GM19193 (cell line): ENCODE measurements around the gene CALHM6.

Source experiments
- POLR2A ChIP-seq: IDR thresholded peaks from 4 replicates; pipeline ENCODE4 v1.6.1; 2011; ENCODE audit not compliant: insufficient read depth, insufficient read length; ENCODE audit errors: extremely low read depth

Gene CALHM6

DNA sequence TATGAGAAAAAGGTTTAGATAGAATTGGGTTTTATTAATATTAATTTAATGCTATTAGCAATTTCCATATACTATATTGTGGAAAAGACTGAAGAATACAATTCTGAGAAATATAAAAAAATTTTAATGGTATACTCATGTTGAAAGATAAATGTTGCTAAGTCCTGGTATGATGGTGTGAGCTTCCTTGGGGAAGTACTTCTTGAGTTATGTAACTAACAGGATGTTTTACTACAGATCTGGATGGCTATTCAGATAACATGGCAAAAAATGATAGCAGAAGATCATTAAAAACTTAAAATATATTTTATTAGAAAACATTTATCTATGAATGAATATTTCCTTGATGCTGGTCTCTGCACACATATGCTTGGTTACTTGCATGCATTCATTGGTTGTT, 23.5 kb upstream of the CALHM6 start:
- TF ChIP-seq POLR2A, result no peak

DNA sequence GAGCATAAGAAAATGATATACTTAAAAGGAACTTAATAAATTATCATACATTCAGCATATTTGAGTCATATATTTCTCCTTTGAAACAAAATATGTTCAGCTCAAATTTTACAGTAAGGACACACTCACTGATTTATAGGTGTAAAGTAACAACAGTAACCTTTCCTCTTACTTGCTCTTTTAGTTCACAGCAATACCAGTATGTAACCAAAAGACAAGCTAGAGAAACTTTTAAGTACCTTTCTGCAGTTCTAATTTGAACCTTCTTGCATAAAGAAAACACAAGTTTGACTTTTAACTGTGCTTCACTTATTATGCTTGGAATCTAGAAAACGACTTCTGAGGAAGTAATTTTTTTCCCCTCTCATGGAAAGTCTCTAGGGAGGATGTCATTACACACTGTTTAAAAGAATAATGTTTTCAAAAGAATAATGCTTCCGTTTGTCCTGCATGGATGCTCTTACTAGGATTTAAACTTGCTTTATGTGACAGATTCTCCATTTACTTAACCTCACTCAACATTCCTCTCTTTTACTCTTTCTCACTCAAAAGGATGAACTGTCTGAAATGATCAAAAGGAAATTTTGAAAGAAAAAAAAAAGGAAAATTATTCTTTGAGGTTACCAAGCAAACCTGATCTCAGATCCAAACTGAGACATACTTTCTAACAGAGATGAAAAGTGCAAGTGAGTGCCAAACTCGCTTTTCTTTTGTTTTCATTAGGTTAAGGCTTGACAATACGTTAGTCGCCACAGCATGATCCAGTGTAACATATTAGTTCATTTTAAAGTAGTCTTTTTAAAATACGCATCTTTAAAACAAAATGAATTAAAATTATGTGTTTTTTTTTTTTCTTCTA, 22.4 kb upstream of the CALHM6 start:
- TF ChIP-seq POLR2A, result no peak

DNA sequence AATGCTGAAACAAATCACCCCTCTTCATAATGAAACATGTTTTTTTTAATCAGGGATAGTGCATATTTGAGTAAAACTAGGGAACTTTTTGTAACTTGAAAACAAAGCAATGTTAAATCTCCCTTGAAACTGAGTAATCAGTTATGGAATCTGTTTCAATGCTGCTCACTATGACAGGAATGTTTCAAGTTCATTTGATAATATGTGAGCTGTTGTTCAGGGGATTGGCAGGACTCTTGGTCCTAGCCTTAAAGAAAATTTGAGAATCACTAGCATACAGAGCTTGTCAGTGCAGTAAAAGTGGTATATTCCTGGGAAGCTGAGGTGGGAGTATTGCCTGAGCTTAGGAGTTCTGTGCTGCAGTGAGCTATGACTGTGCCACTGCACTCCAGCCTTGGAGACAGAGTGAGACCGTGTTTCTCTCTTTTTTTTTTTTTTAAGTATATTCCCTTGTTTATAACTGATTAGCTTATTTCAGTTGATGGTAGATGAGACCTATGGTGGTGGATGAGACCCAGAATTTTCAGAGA, 21.6 kb upstream of the CALHM6 start:
- no peak for TF ChIP-seq POLR2A

DNA sequence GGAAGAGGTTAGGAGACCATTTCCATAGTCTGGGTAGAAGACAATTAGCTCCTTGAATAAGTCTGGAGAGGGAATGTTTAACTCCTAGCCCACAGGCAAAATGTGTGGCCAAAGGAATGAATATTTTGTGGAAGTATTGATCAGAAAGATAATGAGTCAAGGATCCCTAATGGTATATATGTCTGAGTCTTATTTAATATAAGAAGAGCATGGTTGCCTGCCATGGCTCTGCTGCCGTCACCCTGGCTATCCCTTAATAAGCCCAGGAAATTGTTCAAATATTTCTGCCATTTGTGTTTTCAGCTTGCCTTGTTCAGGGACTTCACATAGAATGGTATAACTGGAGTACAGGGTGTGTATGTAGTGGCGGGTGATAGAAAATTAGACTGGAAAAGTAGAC, 18.1 kb upstream of the CALHM6 start:
- no peak for TF ChIP-seq POLR2A

DNA sequence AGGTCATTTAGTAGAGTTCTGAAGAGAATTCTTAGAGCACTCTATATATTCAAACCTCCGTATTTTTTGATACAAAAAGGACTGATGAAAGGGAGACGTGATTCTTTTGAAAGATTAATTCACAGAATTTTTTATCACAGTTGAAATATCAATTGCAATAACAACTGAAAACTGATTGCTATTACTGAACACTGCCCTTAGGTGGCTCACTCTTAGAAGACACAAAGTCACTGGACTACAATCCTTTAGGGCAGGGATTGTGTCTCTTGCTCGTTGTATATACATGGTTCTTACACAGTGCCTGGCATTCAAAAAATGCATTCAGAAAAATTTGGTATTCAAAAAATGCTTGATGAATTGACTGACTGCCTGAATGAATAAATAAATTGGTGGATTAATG, 17.1 kb upstream of the CALHM6 start:
- TF ChIP-seq POLR2A, result no peak

DNA sequence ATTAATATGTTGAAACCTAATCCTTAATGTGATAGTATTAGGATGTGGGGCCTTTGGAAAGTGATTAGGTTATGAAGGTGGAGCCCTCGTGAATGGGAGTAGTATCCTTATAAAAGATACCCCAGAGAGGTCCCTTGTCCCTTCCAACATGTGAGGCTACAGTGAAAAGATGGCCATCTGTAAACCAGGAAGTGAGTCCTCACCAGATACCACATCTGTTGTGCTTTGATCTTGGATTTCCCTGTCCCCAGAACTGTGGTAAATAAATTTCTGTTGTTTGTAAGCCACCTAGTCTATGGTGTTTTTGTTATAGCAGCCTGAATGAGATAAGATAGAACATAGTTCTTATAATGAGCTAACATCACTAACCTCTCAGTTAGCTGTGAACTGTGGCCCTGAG, 16.6 kb upstream of the CALHM6 start:
- TF ChIP-seq POLR2A, result no peak

DNA sequence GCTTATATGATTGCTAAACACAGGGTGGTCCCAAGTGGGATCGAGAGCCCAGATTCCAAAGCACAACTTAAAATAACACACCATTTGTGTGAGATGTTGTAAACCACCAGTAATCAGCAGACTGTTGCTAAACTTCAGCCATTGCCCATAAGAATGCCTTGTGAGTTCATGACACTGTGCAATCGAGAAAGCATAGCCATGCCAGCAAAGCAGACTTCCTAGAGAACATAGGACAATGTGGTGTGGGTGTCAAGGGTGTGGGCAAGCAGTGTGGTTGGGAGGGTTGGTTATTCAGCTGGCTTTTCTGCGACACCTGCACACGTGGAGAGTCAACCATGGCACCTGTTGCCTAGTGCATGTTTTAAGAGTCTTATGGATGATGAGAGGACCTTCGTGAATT, 16.1 kb upstream of the CALHM6 start:
- TF ChIP-seq POLR2A, result no peak

DNA sequence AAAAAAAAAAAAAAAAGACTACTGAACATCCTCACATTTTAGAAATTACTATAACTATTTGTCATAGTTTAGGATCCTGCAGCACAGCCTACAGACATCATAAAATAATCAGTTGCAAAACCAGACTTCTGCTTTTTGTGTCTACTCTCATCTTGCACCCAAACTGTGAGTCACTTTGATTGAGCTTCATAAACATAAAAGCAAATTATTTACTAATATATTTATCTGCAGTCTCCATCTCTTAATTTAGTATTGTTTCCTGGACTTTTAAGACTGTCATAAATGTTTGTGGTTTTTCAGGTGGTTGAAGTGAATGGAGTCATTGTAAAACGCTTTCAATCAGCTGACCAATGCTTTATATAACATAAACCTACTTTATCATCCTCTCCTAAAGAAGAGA, 14.8 kb upstream of the CALHM6 start:
- TF ChIP-seq POLR2A, result no peak

DNA sequence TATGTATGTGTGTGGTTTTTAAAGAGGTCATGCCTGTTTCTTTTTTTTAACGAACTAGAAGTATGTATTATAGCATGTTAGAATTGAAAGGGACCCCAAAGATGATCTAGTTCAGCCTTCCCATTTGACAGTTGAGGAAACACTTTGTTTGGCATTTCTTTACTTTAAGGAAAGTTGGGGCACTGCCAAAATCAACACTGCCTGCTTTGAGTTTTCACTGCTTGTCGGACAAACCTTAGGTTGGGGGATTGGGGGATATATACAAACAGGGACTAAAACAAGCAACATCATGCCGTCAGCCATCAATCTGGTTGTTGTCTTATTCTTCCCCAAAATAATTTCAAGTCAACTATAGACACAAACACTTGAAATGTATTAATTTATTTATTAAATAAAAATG, 14.1 kb upstream of the CALHM6 start:
- TF ChIP-seq POLR2A, result no peak

DNA sequence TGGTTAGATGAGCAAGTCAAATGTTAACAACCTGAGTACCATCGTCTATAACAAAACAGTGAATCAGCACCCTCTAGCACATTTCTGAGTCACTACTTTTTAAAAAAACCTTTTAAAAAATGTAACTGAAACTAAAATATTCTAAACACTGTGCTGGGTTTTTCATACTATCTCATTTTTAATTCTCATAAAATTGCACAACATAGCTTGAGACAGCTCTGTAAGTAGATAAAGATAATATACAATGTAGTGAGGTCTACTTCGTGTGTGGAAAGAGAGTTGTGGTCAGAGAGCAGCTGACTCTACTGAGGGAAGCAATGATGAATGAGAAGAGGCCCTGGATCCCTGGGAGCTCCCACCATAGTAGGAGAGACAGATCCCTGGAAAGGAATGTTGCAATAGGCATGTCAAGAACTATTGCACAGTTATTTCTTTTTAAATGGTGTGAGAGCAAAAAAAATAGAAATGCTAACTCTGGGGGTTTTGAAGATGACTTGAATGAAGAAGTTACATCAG, 13.6 kb upstream of the CALHM6 start:
- TF ChIP-seq POLR2A, result no peak

DNA sequence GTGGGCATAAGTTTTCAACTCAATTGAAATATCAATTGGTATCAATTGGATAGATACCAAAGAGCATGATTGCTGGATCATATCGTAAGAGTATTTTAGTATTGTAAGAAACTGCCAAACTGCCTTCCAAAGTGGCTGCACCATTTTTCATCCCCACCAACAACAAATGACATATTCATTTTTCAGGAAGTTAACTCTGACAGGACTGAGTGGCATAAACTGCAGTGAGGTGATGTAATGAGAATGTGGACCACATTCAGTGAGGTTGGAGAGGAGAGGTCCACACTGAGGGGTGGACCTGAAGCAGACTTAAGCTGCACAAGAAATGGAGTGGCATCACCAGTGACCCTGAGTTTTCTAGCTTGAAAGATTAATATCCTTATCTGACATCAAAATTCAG, 11.6 kb upstream of the CALHM6 start:
- TF ChIP-seq POLR2A, result no peak

DNA sequence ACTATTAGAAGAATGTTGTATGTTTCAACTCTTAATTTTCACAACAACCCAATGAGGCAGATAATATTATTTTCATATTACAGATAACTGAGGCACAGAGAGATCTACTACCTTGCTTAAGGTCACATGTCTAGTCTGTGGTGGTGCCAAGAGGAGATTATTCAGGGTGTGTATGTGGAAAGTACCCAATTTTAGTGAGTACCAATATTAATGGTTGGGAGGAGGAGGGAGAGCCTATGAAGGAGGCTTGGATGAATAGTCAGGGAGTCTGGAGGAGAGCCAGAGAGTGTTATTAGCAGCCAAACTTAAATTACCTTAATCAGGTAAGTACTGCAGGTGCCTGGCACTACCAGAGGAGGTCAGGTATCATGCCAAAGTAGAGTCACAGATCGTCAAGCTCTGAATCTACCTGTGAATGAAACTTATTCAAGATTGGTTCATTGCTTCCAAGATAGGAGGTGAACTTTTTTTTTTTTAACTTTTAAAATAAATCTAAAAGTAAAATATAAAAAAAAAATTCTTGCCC, 10.9 kb upstream of the CALHM6 start:
- no peak for TF ChIP-seq POLR2A

DNA sequence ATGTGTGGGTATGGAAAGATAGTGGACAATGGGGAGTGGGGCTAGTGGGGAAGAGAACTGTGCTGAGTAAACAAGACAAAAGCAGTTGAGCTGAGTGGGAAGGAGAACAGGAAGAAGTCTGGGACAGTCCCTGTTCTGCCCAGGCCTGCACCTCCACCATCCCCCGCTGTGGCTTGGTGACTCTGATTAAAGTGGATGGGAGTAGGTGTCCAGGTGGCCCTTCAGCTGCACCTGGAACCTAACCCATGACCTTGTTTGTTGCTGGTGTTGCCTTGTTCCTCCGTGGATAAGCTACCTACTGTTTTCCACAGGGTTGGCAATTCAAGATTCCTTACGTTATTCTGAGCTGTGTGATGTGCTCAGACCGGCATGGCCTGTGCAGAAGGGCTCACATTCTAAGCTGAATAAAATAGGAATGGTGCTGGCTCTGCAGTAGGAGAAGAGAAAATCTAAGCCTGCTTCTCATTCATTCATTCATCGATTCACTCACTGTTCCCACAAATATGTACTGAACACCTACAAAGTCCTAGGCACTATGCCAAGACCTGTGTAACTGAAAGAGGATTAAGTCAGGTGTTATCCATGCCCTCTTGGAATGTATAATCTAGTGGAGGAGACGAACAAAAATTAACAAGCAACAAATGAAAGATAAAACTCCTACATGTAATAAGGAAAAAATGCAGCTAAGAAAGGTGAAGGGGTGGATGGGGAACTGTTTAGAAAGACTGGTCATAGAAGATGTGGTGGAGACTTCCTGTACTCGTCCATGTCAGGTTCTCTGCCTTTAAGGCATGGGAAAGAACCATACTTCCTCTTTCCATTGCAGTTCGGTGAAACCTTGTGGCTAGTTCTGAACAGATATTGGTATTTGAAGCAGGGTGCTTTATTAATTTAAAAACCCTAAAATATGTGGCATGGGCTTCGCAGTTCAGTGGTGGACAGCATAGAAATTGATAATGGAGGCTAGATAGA, 10.1 kb upstream of the CALHM6 start:
- no peak for TF ChIP-seq POLR2A

DNA sequence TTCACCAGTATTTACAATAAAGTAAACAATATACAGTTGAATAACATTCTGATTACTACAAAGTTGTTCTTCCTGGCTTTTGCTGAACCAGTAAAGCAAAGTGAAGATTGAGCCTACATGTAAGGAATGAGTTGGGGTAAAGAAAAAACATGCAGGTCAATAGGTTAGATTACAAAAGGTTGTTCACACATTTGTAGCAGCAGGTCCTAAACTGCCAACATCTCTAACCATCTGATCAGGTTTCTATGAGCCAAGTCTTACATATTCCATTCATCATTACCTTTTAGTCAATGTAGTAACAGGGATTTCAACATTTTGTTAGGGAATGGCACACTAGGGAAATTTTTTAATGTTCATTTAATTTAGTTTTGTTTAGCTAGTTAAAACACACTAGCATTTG, 9.3 kb upstream of the CALHM6 start:
- TF ChIP-seq POLR2A, result no peak

DNA sequence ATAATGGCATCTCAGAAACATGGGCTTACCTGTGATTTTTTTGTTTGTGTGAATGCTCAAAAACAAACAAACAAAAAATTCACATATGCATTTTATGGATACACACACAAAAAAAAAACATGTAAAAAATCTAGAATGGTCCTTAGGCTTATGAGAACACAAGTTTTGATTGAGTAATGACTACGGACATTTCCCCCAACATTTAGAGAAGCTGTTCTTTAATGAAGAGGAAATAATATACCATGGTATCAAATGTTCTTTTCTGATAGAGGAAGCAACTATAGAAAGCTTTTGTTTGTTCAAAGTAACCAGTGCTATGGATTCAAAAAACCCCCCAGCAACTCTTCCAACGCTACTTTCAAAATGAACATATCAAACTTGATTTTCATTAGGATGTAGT, 8.6 kb upstream of the CALHM6 start:
- TF ChIP-seq POLR2A, result no peak

DNA sequence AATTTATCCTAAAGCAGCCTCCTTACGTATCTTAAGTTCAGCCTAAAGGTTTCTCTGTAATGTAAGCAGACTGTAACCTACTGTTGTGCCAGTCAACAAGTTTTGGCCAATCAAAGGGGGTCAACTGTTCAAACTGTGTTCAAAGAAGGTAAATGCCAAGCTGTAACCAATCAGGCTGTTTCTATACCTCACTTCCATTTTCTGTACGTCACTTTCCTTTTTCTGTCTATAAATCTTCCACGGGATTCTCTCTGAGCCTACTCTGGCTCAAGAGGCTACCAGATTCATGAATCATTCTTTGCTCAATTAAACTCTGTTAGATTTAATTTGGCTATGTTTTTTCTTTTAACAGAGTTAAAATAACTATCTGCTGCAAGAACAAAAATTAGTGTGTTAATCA, 5.1 kb upstream of the CALHM6 start:
- no peak for TF ChIP-seq POLR2A

DNA sequence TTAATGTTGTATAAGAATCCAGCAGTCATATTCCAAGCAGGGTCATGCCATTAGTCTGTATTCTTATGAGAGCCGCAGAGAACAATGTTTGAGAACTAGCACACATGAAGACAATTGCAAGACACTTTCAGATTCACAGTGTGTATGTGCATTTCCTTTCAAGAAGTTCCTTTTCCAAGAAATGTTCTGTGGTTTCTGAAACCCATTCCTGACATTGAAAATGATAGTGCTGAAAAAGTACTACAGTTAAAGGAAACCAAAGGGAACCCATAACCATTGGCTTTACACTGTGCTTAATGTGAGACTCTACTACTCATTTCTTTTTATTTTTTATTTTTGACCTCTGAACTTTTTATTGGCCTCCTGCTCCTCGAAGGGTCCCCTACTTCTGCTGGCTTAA, 4.2 kb upstream of the CALHM6 start:
- TF ChIP-seq POLR2A, result no peak
